Stimulated activated CD8-positive, alpha-beta memory T cell treated with anti-CD3 and anti-CD28 coated beads, Interleukin-7, amount 100 ng/mL, for 4 hours (primary cell): Measurements from ENCODE around the gene HYI.
"Not testable (repeated sequence)": the region's sequence is repeated elsewhere in the genome, so short reads cannot be mapped to it uniquely, and the experiment has no call there.

Source experiments
- DNase-seq, 2 donors: peaks; one replicate each; pipeline ENCODE4 v3.0.0-alpha.2; 2020; ENCODE audit warnings: low read depth in 2 of 2

HYI gene

DNA sequence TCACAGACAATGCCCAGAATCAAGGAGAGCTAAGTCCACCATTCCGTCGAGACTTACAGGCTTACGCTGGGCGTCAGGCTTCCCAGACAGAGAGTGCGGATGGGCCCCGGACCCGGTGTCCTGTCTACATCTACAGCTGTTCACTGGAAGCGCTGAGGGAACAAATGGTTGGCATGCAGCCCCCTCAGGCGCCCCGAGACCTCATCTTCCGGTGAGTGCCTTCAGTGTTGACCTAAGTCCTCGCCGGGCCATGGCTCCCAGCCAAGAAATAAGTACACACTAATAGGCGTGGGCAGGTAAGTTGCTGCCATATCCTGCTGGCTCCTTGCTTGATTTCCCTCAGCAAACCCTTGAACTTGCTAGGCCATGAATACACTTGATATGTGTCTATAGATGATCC is 26.2 kb downstream of the HYI start:
- DNase-seq: no peak

DNA sequence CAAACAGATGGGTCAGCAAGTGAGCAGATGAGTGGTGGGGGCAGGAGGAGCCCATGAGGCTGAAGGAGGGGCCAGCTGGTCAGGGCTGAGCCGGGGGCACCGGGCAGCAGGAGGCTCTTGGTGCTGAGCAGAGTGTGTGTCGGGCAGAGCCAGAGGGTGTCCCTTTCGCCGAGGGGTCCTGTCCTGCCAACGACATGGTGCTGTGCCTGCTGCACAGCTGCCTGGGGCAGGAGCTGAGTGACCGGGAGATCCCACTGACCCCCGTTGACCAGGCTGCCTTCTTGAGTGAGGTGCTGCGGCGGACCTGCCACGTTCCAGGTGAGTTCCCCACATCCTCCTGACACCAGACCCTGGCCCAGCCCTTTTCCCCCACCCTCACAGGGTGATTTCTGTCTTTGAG is 27.5 kb downstream of the HYI start:
- DNase-seq: no peak

DNA sequence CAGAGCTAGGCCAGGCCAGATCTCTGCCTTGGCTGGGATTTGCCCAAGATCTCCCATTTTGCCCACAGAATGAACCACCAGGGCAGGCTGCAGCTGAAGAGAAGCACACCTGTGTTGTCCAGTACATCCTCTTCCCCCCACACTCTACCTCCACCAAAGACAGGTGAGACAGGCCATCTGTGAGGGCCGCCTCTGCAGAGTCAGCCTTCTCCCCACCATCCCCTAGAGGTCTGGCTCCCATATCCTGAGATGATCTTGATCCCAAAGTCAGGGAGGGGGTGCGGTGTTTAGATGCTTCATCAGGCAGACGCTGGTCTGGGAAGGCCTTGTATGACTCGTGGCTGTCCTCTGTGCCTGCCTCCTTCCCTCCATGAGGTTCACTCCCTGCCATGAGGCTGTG is 28.7 kb downstream of the HYI start:
- no peak for DNase-seq

DNA sequence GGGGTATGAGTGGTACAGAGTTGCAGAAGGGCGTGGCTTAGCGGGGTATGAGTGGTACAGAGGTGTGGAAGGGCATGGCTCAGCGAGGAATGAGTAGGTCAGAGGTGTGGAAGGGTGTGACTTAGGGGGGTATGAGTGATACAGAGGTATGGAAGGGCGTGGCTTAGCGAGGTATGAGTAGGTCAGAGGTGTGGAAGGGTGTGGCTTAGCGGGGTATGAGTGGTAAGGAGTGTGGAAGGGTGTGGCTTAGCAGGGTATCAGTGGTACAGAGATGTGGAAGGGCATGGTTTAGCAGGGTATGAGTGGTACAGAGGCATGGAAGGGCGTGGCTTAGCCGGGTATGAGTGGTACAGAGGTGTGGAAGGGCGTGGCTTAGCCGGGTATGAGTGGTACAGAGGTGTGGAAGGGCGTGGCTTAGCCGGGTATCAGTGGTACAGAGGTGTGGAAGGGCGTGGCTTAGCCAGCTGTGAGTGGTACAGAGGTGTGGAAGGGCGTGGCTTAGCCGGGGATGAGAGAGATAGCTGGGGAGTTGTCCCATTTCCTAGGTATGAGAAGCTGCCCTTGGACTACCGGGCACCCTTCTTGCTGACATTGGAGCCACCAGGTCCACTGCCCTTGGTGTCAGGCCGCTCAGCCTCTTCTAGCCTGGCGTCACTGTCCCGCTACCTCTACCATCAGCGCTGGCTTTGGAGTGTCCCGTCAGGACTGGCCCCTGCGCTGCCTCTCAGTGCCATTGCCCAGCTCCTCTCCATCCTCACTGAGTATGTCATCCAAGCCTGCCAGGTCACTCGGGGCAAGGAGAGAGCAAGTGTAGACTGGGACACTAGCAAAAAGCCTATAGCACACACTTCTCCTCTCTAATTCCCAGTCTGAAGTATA is 29.8 kb downstream of the HYI start:
- DNase-seq: no peak

DNA sequence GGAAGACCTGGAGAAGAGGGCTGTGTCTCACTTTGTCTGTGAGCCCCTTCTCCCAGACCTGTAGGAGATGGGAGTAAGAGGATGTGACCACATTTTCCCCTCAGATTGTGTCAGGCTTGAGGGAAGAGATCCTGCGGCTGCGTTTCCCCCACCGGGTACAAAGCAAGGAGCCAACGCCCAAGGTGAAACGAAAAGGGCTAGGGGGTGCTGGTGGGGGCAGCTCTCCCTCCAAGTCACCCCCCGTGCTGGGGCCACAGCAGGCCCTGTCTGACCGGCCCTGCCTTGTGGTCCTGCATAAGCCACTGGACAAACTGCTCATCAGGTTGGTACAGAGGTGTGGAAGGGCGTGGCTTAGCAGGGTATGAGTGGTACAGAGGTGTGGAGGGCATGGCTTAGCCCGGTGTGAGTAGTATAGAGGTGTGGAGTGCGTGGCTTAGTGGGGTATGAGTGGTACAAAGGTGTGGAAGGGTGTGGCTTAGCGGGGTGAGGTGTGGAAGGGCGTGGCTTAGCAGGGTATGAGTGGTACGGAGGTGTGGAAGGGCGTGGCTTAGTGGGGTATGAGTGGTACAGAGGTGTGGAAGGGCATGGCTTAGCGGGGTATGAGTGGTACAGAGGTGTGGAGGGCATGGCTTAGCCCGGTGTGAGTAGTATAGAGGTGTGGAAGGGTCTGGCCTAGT is 30.6 kb downstream of the HYI start:
- DNase-seq: no peak

DNA sequence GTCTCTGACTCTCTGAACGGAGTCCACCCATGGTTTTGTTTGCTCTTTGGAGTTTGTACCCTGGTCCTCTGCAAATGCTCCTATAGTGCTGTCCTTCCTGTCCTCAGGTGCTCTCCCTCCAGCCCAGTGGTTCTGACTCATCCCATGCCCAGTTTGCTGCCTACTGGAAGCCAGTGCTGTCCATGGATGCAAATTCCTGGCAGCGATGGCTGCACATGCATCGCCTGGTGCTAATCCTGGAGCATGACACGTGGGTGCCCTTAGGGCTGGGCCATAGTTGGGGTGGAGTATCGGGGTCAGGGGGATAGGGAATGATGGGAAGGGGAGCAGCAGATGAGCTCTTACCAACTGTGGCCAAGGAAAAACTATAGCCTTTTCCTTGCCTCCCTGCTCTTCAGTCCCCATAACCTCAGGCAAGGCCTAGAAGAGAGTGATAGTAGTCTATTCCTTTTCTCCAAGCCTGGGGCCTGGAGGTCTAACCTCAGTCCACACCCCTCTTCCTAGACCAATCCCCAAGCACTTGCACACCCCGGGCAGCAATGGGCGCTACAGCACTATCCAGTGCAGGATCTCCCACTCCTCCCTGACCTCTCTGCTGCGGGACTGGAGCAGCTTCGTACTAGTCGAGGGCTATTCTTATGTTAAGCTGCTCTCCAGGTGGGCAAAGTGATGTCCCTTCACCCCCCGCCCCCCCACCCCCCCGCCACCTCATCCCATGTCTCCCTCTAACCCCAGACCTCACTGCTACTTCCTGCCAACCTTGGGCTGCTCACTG is 31.6 kb downstream of the HYI start:
- DNase-seq: no peak

DNA sequence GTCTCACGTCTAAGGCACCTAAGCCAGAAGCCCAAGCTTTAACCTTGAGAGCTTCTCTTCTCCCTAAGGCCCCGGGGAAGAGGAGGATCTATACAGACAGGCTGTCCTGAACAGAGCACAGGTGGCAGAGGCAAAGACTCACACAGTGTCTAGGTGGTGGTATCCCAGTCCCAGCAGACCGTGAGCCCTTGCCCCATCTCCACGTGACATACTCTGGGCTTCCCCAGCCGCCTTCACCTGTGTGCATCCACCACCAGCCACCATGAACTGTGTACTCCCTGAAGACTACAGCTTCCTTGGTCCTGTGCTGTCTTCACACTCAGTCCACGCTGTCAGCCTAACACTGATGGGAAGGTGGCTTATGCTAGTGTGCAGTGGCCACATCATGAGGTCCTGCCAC is 32.3 kb downstream of the HYI start:
- DNase-seq: no peak

DNA sequence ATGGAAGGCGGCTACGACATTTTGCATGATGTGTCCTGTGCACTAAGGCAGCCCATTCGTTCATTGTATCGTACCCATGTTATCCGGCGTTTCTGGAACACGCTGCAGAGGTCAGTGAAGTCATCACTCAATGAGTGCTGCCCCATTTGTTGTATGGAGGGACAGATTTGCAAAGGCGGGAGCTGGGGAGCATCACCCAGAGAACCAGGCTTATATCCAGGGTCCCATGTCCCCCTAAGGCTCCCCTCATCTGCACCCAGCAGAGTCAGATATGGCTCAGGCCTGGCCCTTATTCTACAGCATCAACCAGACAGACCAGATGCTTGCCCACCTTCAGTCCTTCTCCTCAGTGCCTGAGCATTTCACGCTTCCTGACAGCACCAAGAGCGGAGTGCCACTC is 32.9 kb downstream of the HYI start:
- DNase-seq: no peak

DNA sequence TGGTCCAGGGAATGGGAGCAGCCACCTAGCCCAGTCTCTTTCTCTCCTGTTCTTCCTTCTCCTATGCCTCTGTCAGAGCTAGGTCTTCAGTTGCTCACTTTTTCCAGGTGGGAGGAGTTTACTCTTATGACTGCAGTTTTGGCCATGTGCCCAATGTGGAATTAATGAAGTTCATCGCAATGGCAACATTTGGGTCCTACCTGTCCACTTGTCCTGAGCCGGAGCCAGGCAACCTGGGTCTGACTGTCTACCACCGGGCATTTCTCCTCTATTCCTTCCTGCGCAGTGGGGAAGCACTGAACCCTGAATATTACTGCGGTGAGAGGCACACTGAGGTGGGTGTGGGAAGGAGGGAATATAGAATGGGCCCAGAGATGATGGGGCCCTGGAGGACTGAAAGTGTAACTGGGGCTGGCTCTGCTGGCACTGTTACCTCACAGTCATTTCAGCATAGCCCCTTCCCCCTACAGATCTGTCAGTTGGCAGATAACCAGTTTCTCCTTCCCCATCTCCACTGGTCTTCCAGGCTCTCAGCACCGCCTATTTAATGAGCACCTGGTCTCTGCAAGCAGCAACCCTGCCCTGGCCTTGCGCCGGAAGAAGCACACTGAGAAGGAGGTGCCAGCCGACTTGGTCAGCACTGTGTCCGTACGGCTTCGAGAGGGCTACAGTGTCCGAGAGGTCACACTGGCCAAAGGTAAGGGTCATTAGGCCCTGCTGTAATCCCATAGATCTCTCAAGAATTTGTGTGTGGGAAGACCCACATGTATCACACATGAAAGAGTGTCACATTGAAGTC is 33.9 kb downstream of the HYI start:
- no peak for DNase-seq

DNA sequence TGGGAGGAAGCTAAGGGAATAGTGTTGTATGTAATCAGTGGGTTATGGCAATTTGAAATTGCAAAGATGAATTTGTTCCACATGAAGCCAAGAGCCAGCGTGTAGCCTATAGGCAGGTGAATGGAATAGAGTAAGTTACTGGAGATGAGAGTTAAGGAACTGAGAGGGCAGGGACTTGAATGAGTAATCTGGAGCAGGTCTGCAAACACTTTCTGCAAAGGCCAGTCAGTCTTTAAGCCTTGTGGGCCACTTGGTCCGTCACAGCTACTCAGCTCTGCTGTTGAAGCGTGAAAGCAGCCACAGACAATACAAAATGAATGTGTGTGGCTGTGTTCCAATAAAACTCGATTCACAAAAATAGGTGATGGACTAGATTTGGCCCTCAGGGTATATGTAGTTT is 34.9 kb downstream of the HYI start:
- no peak for DNase-seq

DNA sequence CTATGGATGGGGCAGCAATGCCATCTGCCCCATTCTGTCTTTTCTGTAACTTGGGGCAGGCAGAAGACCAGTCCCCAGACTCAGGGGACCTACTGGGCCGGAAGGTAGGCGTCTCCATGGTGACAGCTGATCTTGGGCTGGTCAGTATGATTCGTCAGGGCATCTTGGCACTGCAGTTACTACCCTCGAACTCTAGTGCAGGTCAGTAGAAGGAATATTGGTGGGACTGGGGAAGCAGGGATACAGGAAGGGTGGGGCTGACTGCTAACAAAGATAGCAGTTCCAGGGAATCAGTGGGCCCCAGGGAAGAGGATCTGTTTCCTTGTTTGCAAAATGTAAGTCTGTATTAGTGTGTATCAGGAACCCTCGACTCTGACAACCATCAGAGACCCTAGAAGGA is 37.8 kb downstream of the HYI start:
- DNase-seq: no peak

DNA sequence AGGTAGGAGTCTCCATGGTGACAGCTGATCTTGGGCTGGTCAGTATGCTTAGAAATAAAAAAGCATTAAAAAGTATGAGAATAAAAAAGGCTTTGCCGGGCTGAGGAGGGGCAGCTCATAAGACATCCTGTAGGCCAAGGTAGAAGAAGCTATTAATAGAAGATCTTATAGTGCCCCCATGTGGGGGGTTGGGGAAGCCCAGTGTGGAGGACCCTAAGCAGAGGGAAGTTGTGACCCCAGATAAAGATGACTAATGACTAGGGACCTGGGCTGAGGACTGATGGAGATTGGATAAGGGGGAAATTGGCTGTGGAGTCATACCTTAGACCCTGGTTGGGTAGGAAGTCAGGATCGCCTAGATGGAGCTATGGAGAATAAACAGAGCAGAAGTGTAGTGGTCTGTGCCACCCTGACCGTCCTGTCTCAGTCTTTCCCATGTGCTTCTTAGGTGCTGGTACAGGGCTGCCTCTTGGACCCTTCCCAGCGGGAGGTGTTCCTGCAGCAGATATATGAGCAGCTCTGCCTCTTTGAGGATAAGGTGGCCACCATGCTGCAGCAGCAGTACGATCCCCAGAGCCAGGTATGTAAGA is 39.0 kb downstream of the HYI start:
- peak; percentile 38 to 58 for DNase-seq

DNA sequence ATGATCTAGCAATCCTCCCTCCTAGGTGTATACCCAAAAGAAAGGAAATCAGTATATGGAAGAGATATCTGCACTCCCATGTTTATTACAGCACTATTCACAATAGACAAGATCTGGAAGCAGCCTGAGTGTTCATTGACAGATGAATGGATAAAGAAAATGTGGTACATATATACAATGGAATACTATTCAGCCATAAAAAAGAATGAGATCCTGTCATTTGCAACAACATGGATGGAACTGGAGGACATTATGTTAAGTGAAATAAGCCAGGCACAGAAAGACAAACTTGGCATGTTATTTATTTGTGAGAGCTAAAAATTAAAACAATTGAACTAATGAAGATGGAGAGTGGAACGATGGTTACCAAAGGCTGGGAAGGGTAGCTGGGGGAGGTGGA is 40.3 kb downstream of the HYI start:
- DNase-seq: not testable (repeated sequence)

DNA sequence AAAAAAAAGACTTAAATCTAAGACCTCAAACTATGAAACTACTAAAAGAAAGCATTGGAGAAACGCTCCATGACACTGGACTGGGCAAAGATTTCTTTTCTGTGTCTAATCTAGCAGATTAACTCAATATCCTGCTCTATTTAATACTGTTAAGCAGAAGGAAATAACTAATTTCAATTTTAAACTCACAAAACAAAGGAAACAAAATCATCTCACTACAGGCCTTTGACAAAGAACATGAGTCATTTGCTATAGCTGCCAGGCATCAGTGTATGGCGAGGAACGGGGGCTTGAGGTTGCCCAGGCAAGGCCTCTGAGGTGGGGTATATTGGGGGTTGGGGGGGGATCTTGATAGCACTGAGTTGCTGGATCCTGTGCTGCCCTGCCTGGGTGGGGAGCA is 43.2 kb downstream of the HYI start:
- no peak for DNase-seq

DNA sequence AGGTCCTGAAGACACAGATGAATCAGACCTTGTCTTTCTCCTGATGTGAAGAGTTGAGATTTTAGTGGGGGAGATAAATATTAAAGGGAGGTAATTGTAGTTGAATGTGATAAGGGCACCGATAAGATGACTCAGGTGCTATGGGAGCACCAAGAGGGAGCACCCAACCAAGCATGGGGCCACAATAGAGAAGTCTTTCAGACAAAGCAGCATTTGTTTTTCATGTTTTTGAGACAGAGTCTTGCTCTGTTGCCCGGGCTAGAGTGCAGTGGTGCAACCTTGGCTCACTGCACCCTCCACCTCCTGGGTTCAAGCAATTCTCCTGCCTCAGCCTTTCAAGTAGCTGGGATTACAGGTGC is 47.9 kb downstream of the HYI start:
- DNase-seq: no peak

DNA sequence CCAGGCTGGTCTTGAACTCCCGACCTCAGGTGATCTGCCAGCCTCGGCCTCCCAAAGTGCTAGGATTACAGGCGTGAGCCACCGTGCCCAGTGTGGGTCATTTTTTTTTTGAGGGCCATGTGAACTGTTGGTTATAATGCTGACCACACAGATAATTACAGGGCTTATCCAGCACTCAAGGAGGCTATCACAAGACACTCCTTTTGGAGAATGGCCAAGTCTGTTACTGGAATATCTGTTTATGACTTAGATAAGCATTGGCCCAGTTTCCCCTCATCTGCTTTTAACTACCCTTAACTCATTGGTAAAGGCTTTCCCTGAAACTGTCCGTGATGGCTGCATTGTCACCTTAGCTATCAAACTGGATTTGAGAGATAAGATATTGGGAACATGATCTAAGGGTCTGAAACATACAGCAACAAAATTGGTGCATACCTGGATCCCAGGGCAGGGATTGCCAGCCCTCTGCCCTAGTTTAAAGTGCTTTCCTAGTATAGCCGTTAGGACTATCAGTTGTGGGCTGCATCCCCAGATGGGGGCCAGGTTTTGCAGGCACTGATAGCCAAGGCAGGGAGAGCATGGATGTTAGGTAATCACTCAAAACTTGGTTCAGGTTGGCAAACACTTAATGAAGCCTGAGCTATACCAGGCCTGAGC is 48.4 kb downstream of the HYI start:
- DNase-seq: no peak

DNA sequence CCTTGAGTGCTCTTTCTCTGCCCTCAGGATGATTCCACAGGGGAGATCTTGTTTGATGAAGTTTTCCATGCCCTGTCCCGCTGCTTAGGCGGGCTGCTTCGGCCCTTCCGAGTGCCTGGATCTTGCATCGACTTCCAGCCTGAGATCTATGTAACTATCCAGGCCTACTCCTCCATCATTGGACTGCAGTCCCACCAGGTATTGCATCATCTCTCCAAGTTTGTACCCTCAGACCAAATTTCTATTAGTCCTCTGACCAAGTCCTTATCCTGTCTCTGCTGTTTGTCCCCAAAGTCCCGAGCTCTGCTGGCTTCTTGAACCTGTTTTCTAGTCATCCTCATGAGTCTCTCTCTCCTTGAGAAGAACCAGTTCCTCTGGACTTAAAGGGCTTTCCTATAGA is 49.4 kb downstream of the HYI start:
- DNase-seq: no peak

DNA sequence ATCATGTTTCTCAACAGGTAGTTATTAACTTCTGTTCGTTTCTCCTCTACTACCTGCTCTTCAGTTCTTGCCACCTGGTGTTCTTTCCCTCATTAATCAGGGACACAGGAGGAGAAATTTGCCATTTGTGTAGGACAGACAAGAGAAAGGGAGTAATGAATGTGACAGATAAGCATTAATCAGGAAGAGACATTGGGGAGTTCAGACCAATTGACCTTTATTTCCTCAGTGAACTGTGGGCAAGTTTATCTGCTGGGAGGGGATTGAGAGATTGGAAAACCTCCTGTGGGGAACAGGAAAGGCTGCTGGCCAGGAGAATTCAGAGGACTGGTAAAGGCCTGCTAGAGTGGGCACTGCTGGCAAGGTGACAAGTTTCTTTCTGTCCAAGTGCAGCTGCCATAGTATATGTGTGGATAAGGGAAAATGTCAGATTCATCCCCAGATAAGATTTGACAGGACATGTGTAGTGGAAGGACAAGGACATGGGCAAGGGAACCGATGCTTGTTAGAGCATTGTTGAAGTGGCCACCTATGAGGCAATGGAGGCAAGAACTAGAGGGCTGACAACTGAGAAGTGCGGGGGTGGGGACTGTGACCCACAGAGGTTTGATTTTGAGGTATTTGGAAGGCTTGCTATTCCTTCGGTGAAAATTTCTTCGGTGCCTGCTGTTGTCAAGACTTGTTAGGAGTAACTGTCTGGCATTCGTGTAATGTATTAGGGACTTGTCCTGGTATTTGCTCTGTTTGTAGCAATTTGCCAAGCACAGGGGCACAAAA is 51.5 kb downstream of the HYI start:
- DNase-seq: no peak
